Astrocyte of the hippocampus (primary cell): Measurements from ENCODE around the gene ZNF613.
"Not testable (repeated sequence)": the region's sequence is repeated elsewhere in the genome, so short reads cannot be mapped to it uniquely, and the experiment has no call there.

Source experiments
- DNase-seq: peaks from one replicate; pipeline ENCODE4 v3.0.0; 2011; ENCODE audit warnings: low read depth, low spot score

ZNF613 gene

DNA sequence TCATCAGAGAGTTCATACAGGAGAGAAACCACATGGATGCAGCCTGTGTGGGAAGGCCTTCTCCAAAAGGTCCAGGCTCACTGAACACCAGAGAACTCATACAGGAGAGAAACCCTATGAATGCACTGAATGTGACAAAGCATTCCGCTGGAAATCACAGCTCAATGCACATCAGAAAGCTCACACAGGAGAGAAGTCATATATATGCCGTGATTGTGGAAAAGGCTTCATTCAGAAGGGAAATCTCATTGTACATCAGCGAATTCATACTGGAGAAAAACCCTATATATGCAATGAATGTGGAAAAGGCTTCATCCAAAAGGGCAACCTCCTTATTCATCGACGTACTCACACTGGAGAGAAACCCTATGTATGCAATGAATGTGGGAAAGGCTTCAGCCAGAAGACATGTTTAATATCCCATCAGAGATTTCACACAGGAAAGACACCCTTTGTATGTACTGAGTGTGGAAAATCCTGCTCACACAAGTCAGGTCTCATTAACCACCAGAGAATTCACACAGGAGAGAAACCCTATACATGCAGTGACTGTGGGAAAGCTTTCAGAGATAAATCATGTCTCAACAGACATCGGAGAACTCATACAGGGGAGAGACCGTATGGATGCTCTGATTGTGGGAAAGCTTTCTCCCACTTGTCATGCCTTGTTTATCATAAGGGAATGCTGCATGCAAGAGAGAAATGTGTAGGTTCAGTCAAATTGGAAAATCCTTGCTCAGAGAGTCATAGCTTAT, 17.7 kb downstream of the ZNF613 start:
- DNase-seq: no peak

GRCh38 chr19:51946602-51947001, 19.3 kb downstream of the ZNF613 start:
- DNase-seq: no peak

GRCh38 chr19:51948975-51949374, 21.7 kb downstream of the ZNF613 start:
- DNase-seq: peak; percentile 40

DNA sequence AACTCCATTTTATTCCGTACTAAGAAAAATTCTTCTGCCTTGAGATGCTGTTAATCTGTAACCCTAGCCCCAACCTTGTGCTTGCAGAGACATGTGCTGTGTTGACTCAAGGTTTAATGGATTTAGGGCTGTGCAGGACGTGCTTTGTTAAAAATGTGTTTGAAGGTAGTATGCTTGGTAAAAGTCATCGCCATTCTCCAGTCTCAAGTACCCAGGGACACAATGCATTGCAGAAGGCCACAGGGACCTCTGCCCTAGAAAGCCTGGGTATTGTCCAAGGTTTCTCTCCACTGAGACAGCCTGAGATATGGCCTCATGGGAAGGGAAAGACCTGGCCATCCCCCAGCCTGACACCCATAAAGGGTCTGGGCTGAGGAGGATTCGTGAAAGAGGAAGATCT, 30.6 kb downstream of the ZNF613 start:
- DNase-seq: not testable (repeated sequence)

GRCh38 chr19:51959791-51960190, 32.5 kb downstream of the ZNF613 start:
- DNase-seq: no peak

- not testable (repeated sequence) for DNase-seq
These were observed 33.5 kb downstream of the ZNF613 start for GRCh38 chr19:51960621-51961233.

- no peak for DNase-seq
These were observed 38.3 kb downstream of the ZNF613 start for GRCh38 chr19:51965583-51965982.

DNA sequence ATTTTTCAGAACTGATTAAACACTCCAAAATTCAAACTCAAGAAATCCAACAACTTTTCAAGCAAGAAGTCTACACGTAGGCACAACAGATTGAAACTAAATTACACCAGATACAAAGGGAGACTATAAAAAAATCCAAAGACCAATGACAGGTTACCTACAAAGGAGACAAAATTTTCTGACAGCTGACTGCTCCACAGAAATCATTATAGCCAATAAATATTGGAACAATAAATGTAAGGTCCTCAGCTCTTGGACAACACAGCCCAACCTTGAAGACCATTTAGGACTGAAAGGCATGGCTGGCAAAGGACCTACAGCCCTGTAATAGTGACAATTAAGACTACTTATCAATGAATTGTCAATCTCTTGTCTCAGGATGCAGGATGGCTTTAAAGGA, 43.4 kb downstream of the ZNF613 start:
- DNase-seq: no peak

DNA sequence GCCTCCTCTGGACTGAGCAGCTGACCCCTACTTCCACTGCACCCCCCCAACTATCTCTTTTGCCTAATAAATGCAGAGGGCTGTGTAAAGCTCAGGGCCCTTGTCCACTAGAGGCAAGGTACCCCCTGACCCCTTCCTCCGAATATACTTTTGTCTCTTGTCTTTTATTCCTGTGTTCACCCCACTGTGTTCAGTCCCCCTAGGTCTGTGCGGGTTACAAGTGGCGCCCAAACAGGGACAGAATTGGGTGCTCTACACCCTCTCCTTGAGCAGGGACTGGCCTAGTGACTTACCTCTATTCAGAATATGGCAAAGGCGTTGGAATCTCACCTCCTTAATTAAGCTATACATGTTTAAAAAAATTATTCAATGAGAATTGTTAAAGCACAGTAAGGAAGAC, 44.4 kb downstream of the ZNF613 start:
- DNase-seq: peak; percentile 32

DNA sequence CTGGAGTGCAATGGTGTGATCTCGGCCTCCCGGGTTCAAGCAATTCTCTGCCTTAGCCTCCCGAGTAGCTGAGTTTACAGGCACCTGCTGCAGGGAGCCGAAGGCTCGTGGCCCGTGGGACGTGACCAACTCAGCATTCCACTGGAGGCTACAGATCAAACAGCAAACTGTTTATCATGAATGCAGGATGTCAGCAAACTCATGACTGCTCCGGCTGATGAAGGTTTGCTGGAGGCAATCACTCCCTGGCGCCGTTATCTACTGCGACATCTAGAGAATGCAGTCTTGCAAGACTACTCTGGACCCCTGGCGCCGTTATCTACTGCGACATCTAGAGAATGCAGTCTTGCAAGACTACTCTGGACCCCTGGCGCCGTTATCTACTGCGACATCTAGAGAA, 48.5 kb downstream of the ZNF613 start:
- DNase-seq: not testable (repeated sequence)

- DNase-seq: no peak
These were observed 49.6 kb downstream of the ZNF613 start for GRCh38 chr19:51976852-51977251.

DNA sequence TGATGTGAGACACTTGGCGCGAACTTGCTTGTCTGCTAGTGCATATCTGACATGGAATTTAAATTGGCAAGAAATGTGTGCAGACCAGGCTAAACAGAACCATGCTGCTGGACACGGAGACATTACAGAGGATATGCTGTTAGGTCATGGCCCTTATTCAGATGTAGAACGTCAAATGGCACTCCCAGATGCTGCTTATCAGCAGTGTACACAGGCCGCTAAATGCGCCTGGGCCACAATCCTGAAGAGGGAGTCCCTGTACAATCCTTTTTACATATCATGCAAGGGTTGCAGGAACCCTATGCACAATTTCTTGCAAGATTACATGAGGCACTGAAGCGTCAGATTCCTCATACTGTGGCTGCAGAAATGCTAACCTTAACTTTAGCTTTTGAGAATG, 50.1 kb downstream of the ZNF613 start:
- DNase-seq: no peak

DNA sequence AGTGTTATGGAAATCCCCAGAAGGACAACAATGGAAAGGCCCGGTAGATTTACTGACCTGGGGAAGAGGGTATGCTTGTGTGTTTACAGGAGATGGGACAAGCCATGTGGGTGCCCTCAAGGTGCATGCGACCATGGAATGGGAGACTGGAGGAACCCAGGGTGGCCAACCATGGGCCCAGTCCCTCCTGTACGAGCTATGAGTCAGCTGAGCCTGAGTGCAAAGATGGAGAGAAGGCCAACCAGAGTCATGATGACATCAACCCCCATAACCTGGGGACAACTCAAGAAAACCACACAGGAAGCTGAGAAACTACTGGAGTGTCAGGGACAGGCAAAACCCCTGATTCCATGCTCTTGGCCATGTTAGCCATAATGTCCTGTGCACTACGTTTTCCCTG, 51.6 kb downstream of the ZNF613 start:
- no peak for DNase-seq

DNA sequence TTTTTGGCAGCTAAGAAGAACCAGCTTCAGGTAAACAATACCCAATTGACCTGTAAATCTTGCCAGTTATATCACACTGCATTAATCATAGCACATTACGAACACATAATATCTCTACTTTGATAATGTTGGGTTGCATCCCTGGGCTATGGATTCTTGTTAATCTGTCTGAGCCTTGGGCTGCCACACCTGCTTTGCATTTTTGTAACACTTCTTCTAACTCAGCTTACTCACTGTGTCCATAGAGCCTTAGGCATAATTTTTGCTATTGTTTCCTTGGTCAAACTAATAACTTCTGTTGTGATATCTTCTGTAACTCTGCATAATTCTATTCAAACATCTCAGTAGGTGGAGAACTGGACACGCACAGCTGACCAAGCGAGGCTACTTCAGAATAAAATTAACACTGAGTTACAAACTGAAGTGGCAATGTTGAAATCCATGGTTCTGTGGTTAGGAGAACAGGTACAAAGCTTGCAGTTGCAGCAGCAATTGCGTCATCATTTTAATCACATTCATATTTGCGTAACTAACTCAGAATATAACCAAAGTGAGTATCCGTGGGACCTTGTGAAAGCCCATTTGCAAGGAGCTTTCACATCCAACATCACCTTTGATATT, 53.0 kb downstream of the ZNF613 start:
- no peak for DNase-seq

GRCh38 chr19:51980926-51981325, 53.7 kb downstream of the ZNF613 start:
- DNase-seq: not testable (repeated sequence)

GRCh38 chr19:51983361-51983760, 56.1 kb downstream of the ZNF613 start:
- no peak for DNase-seq

GRCh38 chr19:51986309-51987291, 59.3 kb downstream of the ZNF613 start, which contains the start of gene ZNF350:
ZNF350 (minus strand) TSS chr19:51986840; CDS start chr19:51974360, 12,480 bp downstream.
- peak; percentile 97 for DNase-seq

DNA sequence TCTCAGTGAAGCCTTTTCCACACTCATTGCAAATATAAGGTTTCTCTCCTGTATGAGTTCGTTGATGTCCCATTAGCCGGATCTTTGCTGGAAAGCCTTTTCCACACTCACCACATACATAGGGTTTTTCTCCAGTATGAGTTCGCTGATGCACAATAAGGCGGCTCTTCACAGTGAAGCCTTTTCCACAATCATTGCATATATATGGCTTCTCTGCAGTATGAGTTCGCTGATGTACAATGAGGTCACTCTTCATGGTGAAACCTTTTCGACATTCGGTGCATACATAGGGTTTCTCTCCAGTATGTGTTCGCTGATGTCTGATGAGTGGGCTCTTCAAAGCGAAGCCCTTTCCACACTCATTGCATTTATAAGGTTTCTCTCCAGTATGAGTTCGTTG, 66.2 kb downstream of the ZNF613 start:
- DNase-seq: no peak

DNA sequence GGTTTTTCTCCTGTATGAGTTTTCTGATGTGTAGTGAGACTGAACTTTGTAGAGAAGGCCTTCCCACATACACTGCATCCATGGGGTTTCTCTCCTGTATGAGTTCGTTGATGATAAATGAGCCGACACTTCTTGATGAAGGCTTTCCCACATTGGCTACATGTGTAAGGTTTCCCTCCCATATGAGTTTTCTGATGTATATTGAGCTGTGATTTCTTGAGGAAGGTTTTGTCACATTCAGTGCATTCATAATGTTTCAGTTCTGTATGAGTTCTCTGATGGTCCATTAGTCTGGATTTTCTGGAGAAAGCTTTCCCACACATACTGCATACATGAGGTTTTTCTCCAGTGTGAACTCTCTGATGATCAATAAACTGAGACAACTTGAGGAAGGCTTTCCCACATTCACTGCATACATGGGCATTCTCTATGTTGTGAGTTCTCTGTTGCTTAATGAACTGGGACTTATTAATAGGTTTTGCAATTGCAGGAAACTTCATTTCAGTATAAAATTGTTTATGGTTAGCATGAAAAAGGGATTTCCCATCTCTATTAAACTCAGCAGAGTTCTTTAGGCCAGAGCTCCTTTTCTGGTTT, 66.9 kb downstream of the ZNF613 start:
- no peak for DNase-seq
